MCF 10A (cell line): Measurements from ENCODE around the gene PTGFR. TPM values are rescaled to one million over a fixed set of nuclear protein-coding genes. Genes with fewer than 3 reads are reported as not detected.

Source experiments
- BruUV-seq: library from RNA; stranded (reverse); fragments of 400-500 nt; replicated peaks from 2 replicates; lab custom pipeline; 2021; lab: Mats Ljungman, UMichigan
- CTCF ChIA-PET: fragments of 300-600 bp; sonication (Branson Sonifier 250); formaldehyde crosslinking; extraction: SDS; loops from one replicate; lab custom pipeline; 2021; ENCODE audit warnings: antibody characterized with exemption, inconsistent platforms; lab: Yijun Ruan, JAX
- POLR2A ChIA-PET: fragments of 300-600, 350-650 bp; sonication (Branson Sonifier 250); formaldehyde crosslinking; extraction: SDS; loops from one replicate; lab custom pipeline; 2020; ENCODE audit warnings: antibody characterized with exemption, inconsistent platforms; lab: Yijun Ruan, JAX
- DNase-seq: peaks from one replicate; pipeline ENCODE4 v3.0.0-alpha.2; 2018; ENCODE audit not compliant: unreplicated experiment
- H3K27ac Mint-ChIP-seq: one replicate; pipeline ENCODE4 v1.8.0; 2022; ENCODE audit warnings: mild to moderate bottlenecking, low read depth, mixed read lengths; ENCODE audit not compliant: unreplicated experiment
- H3K27me3 Mint-ChIP-seq: one replicate; pipeline ENCODE4 v1.8.0; 2022; ENCODE audit warnings: mixed read lengths; ENCODE audit not compliant: insufficient read depth, unreplicated experiment
- H3K36me3 Mint-ChIP-seq: one replicate; pipeline ENCODE4 v1.8.0; 2022; ENCODE audit warnings: mild to moderate bottlenecking, moderate library complexity, mixed read lengths; ENCODE audit not compliant: insufficient read depth, unreplicated experiment
- H3K4me1 Mint-ChIP-seq: one replicate; pipeline ENCODE4 v1.8.0; 2022; ENCODE audit warnings: mixed read lengths; ENCODE audit not compliant: insufficient read depth, unreplicated experiment
- H3K4me3 Mint-ChIP-seq: one replicate; pipeline ENCODE4 v1.8.0; 2022; ENCODE audit warnings: mild to moderate bottlenecking, moderate library complexity, mixed read lengths; ENCODE audit not compliant: unreplicated experiment
- H3K9me3 Mint-ChIP-seq: one replicate; pipeline ENCODE4 v1.8.0; 2022; ENCODE audit warnings: mixed read lengths; ENCODE audit not compliant: unreplicated experiment
- intact Hi-C: fragments of 100-400 bp; cut with micrococcal nuclease; formaldehyde crosslinking; loops from 2 replicates; pipeline ENCODE4 v1.14.1; 2022
- total RNA-seq: library from RNA; stranded (reverse); gene quantifications from 2 replicates; pipeline ENCODE4 v1.2.3, GENCODE V29; 2022
- TF ChIP-seq, protein P1 (sequence below): fragments of 200-600 bp; IDR thresholded peaks from one replicate; pipeline ENCODE4 v1.8.0; 2022; ENCODE audit warnings: antibody characterized with exemption, mild to moderate bottlenecking; ENCODE audit not compliant: unreplicated experiment

PTGFR gene
- total RNA-seq, 1 experiment from 2014 or later = 2.5 TPM

DNA sequence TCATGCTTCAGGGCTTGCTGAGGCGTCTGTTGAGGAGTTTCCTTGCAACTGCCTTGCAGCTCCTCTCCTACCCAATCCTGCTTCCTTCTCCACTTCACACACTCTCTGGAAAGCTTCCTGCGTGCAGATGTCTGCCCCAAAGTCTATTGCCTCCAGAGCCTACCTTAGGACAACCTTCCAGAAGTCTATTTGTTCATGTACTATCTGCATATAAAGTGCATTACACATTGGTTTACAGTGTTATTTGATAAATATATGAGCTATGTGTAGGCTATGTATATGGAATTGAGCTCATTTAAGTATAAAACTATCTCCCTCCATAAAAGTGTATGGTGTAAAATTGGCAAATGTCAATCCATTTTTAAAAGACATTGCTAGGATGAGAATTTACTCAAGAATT is 9.8 kb downstream of the PTGFR start:
- Mint-ChIP-seq H3K27me3 (no peaks in the 10 kb centered on the region), H3K27ac (no peak overlapping the region), H3K4me3 (no peak overlapping the region), H3K9me3 (no peaks in the 10 kb centered on the region), H3K4me1 (peaks cover 12% of the 10 kb centered on the region), H3K36me3 (peaks cover 10% of the 10 kb centered on the region)
- intact Hi-C loops = no loop called here
- no peak for DNase-seq
- ChIA-PET POLR2A (interaction anchor here (0.7 kb wide), 2 partner anchors 10 to 202 kb away, joined by 3 to 4 read pairs; no protein-coding TSS in a partner anchor), CTCF (interaction anchor here (0.6 to 1.4 kb wide), 2 partner anchors 324 to 354 kb away, joined by 3 to 4 read pairs; no protein-coding TSS in a partner anchor)
- TF ChIP-seq, protein P1, sequence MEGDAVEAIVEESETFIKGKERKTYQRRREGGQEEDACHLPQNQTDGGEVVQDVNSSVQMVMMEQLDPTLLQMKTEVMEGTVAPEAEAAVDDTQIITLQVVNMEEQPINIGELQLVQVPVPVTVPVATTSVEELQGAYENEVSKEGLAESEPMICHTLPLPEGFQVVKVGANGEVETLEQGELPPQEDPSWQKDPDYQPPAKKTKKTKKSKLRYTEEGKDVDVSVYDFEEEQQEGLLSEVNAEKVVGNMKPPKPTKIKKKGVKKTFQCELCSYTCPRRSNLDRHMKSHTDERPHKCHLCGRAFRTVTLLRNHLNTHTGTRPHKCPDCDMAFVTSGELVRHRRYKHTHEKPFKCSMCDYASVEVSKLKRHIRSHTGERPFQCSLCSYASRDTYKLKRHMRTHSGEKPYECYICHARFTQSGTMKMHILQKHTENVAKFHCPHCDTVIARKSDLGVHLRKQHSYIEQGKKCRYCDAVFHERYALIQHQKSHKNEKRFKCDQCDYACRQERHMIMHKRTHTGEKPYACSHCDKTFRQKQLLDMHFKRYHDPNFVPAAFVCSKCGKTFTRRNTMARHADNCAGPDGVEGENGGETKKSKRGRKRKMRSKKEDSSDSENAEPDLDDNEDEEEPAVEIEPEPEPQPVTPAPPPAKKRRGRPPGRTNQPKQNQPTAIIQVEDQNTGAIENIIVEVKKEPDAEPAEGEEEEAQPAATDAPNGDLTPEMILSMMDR = no peak
- no TSS peak for BruUV-seq

DNA sequence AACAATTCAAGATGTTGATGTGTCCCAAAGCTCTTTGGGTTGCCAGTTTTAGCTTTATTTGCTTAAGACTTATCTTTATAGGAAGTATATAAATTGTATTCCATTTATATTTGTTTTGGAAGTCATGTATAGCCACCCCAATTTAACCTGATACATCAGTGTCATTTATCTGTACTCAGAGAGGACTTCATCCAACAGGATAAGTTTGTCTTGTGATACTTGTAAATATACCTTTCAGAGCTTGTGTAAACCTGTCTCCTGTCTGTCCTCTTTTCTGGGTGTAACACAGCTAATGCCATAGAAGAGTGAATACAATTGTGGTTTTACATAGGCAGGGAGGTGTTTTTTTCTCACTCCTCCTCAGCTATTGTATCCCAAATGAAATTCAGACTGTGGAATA is 10.4 kb downstream of the PTGFR start:
- TF ChIP-seq, protein P1 = no peak
- Mint-ChIP-seq H3K9me3 (no peaks in the 10 kb centered on the region), H3K36me3 (peaks cover 14% of the 10 kb centered on the region), H3K4me1 (peaks cover 10% of the 10 kb centered on the region), H3K27me3 (no peaks in the 10 kb centered on the region), H3K4me3 (no peak overlapping the region), H3K27ac (no peak overlapping the region)
- no TSS peak for BruUV-seq
- POLR2A ChIA-PET = interaction anchor here (0.6 kb wide), 1 partner anchor 626 kb away, joined by 4 read pairs; no protein-coding TSS in a partner anchor
- CTCF ChIA-PET = interaction anchor here (0.6 kb wide), 1 partner anchor 325 kb away, joined by 3 read pairs; no protein-coding TSS in a partner anchor
- intact Hi-C loops = no loop called here
- no peak for DNase-seq

DNA sequence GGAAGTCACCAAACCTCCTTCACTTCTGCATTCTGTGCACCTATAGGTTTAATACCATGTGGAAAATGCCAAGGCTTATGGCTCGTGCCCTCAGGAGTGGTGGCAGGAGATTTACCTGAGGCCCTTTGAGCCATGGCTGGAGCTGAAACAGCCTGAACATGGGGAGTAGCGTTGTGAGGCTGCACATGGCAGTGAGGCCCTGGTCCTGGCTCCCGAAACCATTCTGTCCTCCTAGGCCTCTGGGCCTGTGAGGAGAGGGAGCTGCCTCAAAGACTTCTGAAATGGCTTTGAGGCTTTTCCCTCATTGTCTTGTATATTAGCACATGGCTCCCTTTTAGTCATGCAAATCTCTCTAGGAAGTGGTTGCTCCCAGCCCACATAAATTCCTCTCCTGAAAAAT is 20.6 kb downstream of the PTGFR start:
- TF ChIP-seq, protein P1 = no peak
- Mint-ChIP-seq H3K27me3 (no peaks in the 10 kb centered on the region), H3K9me3 (peaks cover 31% of the 10 kb centered on the region), H3K4me3 (no peak overlapping the region), H3K36me3 (peaks cover 17% of the 10 kb centered on the region), H3K27ac (no peak overlapping the region), H3K4me1 (no peaks in the 10 kb centered on the region)
- DNase-seq = no peak
- POLR2A ChIA-PET = no interaction called here
- CTCF ChIA-PET = interaction anchor here (0.6 to 1.0 kb wide), 2 partner anchors 43 to 366 kb away, joined by 3 read pairs; no protein-coding TSS in a partner anchor
- no TSS peak for BruUV-seq
- intact Hi-C loops = no loop called here

DNA sequence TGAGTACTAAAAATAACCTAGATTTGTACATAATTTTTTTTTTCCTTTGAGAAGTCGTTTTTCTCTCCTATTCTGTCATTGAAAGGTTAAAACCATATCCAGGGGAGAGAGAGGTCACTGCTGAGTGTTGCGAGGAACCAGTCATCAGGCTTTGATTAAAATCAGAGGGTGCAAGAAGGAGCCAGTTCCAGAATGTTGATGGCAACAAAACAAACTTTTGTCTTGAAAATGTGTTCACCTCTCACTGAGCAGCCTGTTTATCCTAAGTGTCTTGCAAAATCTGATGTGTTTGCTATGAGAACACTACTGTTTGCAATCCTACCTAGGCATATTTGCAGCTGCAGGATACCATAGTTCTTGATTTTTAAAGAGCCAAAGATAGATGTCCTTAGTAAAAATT is 25.9 kb downstream of the PTGFR start:
- H3K27ac Mint-ChIP-seq = no peak overlapping the region
- intact Hi-C loops = no loop called here
- no peaks in the 10 kb centered on the region for H3K27me3 Mint-ChIP-seq
- TF ChIP-seq, protein P1 = no peak
- no peak overlapping the region for H3K4me3 Mint-ChIP-seq
- no peaks in the 10 kb centered on the region for H3K4me1 Mint-ChIP-seq
- BruUV-seq = no TSS peak
- peaks cover 6% of the 10 kb centered on the region for H3K36me3 Mint-ChIP-seq
- DNase-seq = no peak
- POLR2A ChIA-PET = no interaction called here
- peaks cover 17% of the 10 kb centered on the region for H3K9me3 Mint-ChIP-seq
- CTCF ChIA-PET = no interaction called here
